Measurements from ENCODE around the gene NR3C2.

Gene NR3C2

DNA sequence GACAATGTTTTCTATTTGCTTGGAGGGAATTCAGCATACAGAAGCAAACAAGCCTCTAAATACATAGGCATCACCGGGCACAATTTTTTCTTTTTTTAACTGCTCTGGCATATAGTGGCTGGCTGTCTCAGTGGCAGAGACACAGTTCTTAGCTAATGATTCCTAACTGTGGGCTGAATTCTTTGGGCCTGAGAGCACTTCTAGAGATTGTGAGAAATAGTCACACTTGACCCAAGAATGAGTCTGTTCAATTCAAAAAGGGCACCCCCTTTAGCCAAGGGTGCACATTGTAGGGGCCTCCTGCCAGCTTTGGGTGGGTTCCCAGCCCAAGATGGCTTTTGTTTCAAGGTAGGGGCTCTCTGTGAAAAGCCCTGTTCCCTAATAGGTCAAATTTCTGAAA is 364.6 kb downstream of the NR3C2 start:
- H3K4me3 ChIP-seq (ENCODE audit: low read length) = no peak overlapping the region
- H3K4me1 ChIP-seq (ENCODE audit: control insufficient read depth, insufficient read depth, low read length) = no peaks in the 10 kb centered on the region
- no peak overlapping the region for H3K4me2 ChIP-seq (ENCODE audit: low read length)
- H3K36me3 ChIP-seq (ENCODE audit: insufficient read depth, low read length) = peaks cover 31% of the 10 kb centered on the region
- no peak overlapping the region for H3K9ac ChIP-seq (ENCODE audit: low read depth, low read length)
- H3K27me3 ChIP-seq (ENCODE audit: control insufficient read depth, insufficient read depth, low read length) = no peaks in the 10 kb centered on the region
- H3K9me3 ChIP-seq (replicated peaks; ENCODE audit: low read length) = no peaks in the 10 kb centered on the region

DNA sequence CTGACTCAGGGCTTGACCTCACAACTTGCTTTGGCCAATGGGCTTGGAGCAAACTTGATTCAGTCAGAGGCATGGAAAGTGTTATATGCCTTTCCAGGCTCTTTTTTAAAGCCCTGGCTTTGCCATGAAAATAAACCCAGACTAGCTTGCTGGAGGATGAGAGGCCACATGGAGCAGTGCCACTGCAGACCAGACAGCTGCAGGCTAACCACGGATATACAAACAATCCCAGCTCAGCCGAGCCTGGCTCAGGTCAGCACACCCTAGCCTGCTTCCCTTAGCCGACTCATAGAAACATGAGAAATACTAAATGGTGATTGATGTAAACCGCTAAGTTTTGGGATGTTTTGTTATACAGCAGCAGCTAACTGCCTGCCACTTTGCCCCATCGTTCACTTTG is 365.2 kb downstream of the NR3C2 start:
- Histone ChIP-seq H3K4me2 (ENCODE audit: low read length) (no peak overlapping the region), H3K9me3 (replicated peaks; ENCODE audit: low read length) (no peaks in the 10 kb centered on the region), H3K36me3 (ENCODE audit: insufficient read depth, low read length) (peaks cover 36% of the 10 kb centered on the region), H3K9ac (ENCODE audit: low read depth, low read length) (no peak overlapping the region), H3K4me3 (ENCODE audit: low read length) (no peak overlapping the region), H3K27me3 (ENCODE audit: control insufficient read depth, insufficient read depth, low read length) (no peaks in the 10 kb centered on the region), H3K4me1 (ENCODE audit: control insufficient read depth, insufficient read depth, low read length) (no peaks in the 10 kb centered on the region)

DNA sequence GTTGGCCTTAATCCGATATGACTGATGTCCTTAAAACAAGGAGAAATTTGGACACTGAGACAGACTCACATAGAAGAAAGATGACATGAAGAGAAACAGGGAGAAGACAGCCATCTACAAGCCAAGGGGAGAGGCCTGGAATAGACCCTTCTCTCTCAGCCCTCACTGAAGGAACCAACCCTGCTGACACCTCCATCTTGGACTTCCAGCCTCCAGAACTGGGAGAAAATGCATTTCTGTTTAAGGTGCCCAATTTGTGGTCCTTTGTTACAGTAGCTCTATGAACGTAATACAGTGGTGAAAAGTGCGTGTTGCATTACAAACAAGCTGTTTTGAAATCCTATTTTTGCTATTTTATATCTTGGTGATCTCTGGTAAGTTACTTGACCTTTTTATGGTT is 366.8 kb downstream of the NR3C2 start:
- H3K9ac ChIP-seq (ENCODE audit: low read depth, low read length) = no peak overlapping the region
- H3K27me3 ChIP-seq (ENCODE audit: control insufficient read depth, insufficient read depth, low read length) = no peaks in the 10 kb centered on the region
- H3K4me1 ChIP-seq (ENCODE audit: control insufficient read depth, insufficient read depth, low read length) = no peaks in the 10 kb centered on the region
- no peak overlapping the region for H3K4me2 ChIP-seq (ENCODE audit: low read length)
- no peaks in the 10 kb centered on the region for H3K9me3 ChIP-seq (replicated peaks; ENCODE audit: low read length)
- H3K4me3 ChIP-seq (ENCODE audit: low read length) = no peak overlapping the region
- H3K36me3 ChIP-seq (ENCODE audit: insufficient read depth, low read length) = peaks cover 36% of the 10 kb centered on the region

DNA sequence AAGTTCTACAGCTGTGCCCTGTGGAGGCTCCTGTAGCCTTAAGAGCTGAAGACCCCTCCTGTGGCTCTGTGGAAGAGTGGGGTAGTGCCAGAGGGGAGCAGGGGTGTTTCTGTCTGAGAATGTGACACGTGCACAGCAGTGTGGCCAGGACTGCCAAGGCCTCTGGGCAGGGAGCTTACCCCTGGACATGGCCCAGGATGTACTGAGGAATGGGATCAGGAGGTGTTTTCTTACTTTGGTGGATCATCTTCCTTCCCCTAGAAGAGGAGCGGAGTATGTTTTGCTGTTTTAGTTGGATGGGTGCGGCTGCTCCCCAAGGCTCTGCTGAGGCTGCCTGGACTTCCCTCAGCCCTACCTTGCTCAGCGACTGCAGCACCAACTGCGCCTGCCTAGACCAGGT is 367.8 kb downstream of the NR3C2 start:
- H3K9me3 ChIP-seq (replicated peaks; ENCODE audit: low read length) = no peaks in the 10 kb centered on the region
- H3K4me2 ChIP-seq (ENCODE audit: low read length) = no peak overlapping the region
- H3K9ac ChIP-seq (ENCODE audit: low read depth, low read length) = no peak overlapping the region
- peaks cover 32% of the 10 kb centered on the region for H3K36me3 ChIP-seq (ENCODE audit: insufficient read depth, low read length)
- no peak overlapping the region for H3K4me3 ChIP-seq (ENCODE audit: low read length)
- H3K27me3 ChIP-seq (ENCODE audit: control insufficient read depth, insufficient read depth, low read length) = no peaks in the 10 kb centered on the region
- no peaks in the 10 kb centered on the region for H3K4me1 ChIP-seq (ENCODE audit: control insufficient read depth, insufficient read depth, low read length)

DNA sequence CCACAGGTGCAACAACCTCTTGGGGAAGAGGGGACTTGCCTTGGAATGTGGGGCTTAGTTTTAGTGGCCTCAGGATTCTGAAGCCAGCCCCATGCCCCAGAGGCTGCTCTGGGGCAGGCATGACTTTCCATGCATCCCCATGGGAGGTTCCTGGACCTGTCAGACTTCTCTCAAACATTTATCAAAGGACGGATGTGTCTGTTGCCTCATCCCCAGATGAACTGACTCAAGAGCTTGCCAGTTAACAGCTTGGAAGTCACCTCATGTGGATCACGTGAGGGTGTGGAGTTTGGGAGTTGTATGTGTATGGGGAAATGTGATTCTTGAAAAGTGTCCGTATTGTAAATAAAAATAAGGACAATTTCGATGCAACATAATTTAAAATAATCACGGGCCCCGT is 368.9 kb downstream of the NR3C2 start:
- no peak overlapping the region for H3K4me3 ChIP-seq (ENCODE audit: low read length)

DNA sequence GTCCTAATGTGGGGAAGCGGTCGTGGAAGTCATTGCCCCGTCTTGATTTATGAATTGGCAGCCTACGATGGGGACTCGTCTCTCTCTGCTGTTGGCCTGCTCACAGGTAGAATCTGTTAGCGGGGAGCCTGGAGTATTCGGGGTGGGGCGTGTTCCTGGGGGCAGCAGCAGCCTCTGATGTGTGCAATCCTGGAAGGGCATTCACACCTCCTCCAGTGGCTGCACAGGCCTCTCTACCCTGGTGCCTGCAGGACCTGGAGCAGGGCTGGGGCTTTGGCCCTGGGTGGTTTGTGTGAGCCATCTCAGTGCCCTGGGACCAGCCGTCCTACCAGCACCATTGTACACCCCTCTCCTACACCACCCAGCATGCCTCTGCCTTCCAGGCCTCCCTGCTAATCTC is 369.4 kb downstream of the NR3C2 start:
- no peak overlapping the region for H3K4me3 ChIP-seq (ENCODE audit: low read length)
- H3K27me3 ChIP-seq (ENCODE audit: control insufficient read depth, insufficient read depth, low read length) = no peaks in the 10 kb centered on the region
- no peak overlapping the region for H3K4me2 ChIP-seq (ENCODE audit: low read length)
- H3K9me3 ChIP-seq (replicated peaks; ENCODE audit: low read length) = no peaks in the 10 kb centered on the region
- peaks cover 32% of the 10 kb centered on the region for H3K36me3 ChIP-seq (ENCODE audit: insufficient read depth, low read length)
- H3K4me1 ChIP-seq (ENCODE audit: control insufficient read depth, insufficient read depth, low read length) = no peaks in the 10 kb centered on the region
- no peak overlapping the region for H3K9ac ChIP-seq (ENCODE audit: low read depth, low read length)

More for the DNA sequence above, 368.9 kb downstream of the NR3C2 start:
- H3K4me1 ChIP-seq (ENCODE audit: control insufficient read depth, insufficient read depth, low read length) = no peaks in the 10 kb centered on the region
- no peak overlapping the region for H3K9ac ChIP-seq (ENCODE audit: low read depth, low read length)
- no peaks in the 10 kb centered on the region for H3K9me3 ChIP-seq (replicated peaks; ENCODE audit: low read length)
- H3K36me3 ChIP-seq (ENCODE audit: insufficient read depth, low read length) = peaks cover 32% of the 10 kb centered on the region
- H3K27me3 ChIP-seq (ENCODE audit: control insufficient read depth, insufficient read depth, low read length) = no peaks in the 10 kb centered on the region
- no peak overlapping the region for H3K4me2 ChIP-seq (ENCODE audit: low read length)

DNA sequence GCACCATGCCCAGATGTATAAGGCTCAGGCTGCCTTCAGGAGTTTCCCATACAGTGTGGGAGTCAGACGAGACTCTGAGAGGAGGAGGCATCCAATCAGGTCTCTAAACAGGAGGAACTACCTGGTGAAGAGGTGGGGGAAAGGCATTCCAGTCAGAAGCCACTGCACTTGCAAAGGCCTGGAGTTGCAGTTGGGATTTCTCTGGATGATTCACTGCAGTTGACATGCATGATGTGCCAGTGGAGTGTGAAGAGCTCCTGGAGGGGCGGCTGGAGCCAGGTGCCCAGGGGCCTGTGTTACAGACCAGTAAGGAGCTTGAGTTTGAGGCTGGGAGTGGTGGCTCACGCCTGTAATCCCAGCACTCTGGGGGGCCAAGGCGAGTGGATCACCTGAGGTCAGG is 371.2 kb downstream of the NR3C2 start:
- H3K4me3 ChIP-seq (ENCODE audit: low read length) = no peak overlapping the region
- peaks cover 36% of the 10 kb centered on the region for H3K36me3 ChIP-seq (ENCODE audit: insufficient read depth, low read length)
- no peak overlapping the region for H3K4me2 ChIP-seq (ENCODE audit: low read length)
- no peaks in the 10 kb centered on the region for H3K4me1 ChIP-seq (ENCODE audit: control insufficient read depth, insufficient read depth, low read length)
- H3K27me3 ChIP-seq (ENCODE audit: control insufficient read depth, insufficient read depth, low read length) = no peaks in the 10 kb centered on the region
- no peaks in the 10 kb centered on the region for H3K9me3 ChIP-seq (replicated peaks; ENCODE audit: low read length)
- H3K9ac ChIP-seq (ENCODE audit: low read depth, low read length) = no peak overlapping the region

DNA sequence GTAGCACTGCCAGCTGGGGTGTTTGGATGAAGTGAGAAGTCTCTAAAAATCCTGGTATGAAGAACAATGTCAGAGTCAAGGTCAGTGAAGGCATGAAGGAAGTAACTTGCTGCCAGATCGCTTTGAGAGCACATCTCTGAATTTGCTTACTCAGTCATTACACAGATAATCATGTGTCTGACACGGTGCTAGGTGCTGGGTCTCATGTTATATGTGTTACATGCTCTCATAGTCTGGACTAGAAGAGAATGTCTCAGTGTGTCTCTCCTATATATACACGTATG is 372.4 kb downstream of the NR3C2 start:
- no peak overlapping the region for H3K4me3 ChIP-seq (ENCODE audit: low read length)
- no peak overlapping the region for H3K9ac ChIP-seq (ENCODE audit: low read depth, low read length)
- no peak overlapping the region for H3K4me2 ChIP-seq (ENCODE audit: low read length)
- H3K9me3 ChIP-seq (replicated peaks; ENCODE audit: low read length) = no peaks in the 10 kb centered on the region
- peaks cover 29% of the 10 kb centered on the region for H3K36me3 ChIP-seq (ENCODE audit: insufficient read depth, low read length)
- H3K4me1 ChIP-seq (ENCODE audit: control insufficient read depth, insufficient read depth, low read length) = no peaks in the 10 kb centered on the region
- no peaks in the 10 kb centered on the region for H3K27me3 ChIP-seq (ENCODE audit: control insufficient read depth, insufficient read depth, low read length)

DNA sequence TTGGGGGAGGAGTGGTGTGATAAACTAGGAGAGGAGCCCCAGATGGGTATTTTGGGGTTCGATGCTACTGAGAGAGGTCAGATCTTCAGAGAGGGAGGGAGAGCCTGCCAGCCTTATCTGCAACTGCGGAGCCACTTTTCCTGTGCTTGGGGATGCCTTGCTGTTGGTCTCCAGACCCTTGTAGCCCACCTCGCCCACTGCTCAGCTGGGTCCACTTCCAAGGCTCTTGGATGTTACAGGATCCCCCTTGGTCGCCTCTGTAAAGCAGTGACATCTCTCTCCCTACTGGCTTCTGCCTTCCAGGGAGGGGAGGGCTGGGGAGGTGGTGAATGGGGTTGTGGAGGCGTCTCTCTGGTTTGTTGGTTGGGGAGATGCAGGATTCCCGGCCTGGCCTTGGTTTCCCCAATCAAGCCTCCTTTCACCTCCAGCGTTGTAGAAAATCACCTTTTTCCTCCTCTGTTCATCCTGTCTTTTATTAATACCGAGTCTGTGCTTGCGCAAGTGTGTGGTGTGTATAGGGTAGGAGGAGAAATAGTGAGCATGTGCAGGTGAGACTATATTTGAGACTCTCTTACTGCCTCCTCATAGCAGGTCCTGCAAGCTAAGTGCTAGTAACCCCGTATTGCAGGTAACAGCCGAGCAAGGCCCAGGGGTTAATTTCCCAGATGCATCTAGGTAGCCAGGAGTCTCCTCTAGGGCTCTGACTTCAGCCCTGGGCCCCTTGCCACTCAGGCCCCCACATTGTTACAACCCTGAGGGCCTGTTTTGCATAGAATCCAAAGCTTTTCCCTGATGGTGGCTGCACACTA is 372.9 kb downstream of the NR3C2 start:
- H3K9me3 ChIP-seq (replicated peaks; ENCODE audit: low read length) = no peaks in the 10 kb centered on the region
- no peaks in the 10 kb centered on the region for H3K27me3 ChIP-seq (ENCODE audit: control insufficient read depth, insufficient read depth, low read length)
- H3K4me1 ChIP-seq (ENCODE audit: control insufficient read depth, insufficient read depth, low read length) = no peaks in the 10 kb centered on the region
- H3K4me3 ChIP-seq (ENCODE audit: low read length) = no peak overlapping the region
- H3K36me3 ChIP-seq (ENCODE audit: insufficient read depth, low read length) = peaks cover 30% of the 10 kb centered on the region
- H3K9ac ChIP-seq (ENCODE audit: low read depth, low read length) = no peak overlapping the region
- no peak overlapping the region for H3K4me2 ChIP-seq (ENCODE audit: low read length)

DNA sequence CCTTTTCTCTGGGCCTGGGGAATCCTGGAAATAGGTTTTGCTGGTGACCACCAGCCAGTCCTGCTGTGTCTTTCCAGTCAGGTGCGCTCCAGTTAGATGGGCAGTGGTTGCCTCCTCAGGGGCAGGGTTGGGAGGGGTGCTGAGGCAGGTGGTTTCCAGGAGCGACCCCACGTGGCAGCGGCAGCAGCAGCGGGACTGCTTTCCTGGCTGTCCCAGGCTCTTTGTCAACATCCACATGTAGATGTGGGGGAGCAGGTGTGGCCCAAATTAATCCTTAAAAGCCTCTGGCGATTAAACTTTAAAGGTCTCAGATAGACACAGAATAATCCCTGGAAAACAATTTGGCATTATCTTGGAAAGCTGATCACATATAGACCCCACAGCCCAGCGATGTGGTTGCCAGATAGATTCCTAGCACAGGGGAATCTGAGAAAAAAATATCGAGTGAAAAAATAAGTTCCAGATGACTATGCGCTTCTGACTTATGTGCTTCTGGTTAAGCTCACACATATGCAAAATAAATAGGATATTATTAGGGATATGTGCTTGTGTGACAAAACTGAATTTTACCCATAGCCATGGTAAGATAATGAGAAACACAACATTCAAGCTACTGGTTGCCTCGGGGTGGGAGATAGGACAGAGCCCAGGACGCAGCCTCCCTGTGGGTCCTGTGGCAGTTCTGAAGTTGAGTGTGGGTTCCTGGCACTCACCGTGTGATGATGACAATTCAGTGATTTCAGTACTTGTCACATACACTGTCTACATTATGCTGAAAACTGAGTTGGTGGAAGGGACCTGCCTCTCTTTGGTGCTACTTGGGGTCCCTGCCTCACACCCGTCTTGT is 373.9 kb downstream of the NR3C2 start:
- H3K4me3 ChIP-seq (ENCODE audit: low read length) = no peak overlapping the region
- H3K27me3 ChIP-seq (ENCODE audit: control insufficient read depth, insufficient read depth, low read length) = no peaks in the 10 kb centered on the region
- H3K36me3 ChIP-seq (ENCODE audit: insufficient read depth, low read length) = peaks cover 33% of the 10 kb centered on the region
- H3K4me2 ChIP-seq (ENCODE audit: low read length) = no peak overlapping the region
- no peaks in the 10 kb centered on the region for H3K4me1 ChIP-seq (ENCODE audit: control insufficient read depth, insufficient read depth, low read length)
- H3K9me3 ChIP-seq (replicated peaks; ENCODE audit: low read length) = no peaks in the 10 kb centered on the region
- no peak overlapping the region for H3K9ac ChIP-seq (ENCODE audit: low read depth, low read length)

DNA sequence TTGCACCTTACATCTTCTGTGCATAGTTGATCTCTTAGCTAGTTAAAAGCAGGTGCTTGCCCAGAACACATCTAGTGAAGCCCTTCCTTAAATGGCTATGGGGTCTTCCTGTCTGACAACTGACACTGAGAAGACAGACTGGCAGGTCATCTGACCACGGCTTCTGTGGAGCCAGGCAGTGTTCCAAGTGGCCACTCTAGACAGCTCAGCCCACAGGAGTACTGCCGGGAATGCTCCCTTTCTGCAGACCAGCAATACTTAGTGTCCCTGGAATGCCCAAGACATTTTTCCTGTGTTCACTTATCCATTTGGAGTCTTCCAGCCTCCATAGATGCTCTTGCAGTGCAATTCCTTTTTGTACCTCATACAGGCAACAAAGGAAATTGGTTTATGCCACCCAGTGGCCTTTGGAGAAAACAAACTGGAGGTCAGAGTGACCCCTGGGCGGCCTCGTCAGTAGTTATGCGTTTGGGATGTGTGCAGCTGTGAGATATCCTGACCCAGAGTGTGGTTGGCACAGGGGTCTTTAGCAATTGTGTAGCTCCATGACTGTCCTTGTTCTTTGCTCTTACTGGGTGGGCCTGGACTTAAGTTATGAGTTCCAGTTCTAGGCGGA is 374.8 kb downstream of the NR3C2 start:
- no peak overlapping the region for H3K4me2 ChIP-seq (ENCODE audit: low read length)
- H3K4me3 ChIP-seq (ENCODE audit: low read length) = no peak overlapping the region
- H3K9ac ChIP-seq (ENCODE audit: low read depth, low read length) = no peak overlapping the region
- no peaks in the 10 kb centered on the region for H3K27me3 ChIP-seq (ENCODE audit: control insufficient read depth, insufficient read depth, low read length)
- no peaks in the 10 kb centered on the region for H3K4me1 ChIP-seq (ENCODE audit: control insufficient read depth, insufficient read depth, low read length)
- H3K36me3 ChIP-seq (ENCODE audit: insufficient read depth, low read length) = peaks cover 28% of the 10 kb centered on the region
- no peaks in the 10 kb centered on the region for H3K9me3 ChIP-seq (replicated peaks; ENCODE audit: low read length)

All from skeletal muscle satellite cell (primary cell).